Panc1 (cell line): ENCODE results near the gene GREB1. TPM values are rescaled to one million over a fixed set of nuclear protein-coding genes. Genes with fewer than 3 reads are reported as not detected.

ENCODE experiments used
- ATAC-seq: fragments of 200-7000 bp; cut with Tn5 transposase; 2 replicates; pipeline ENCODE4 v1.9.1; 2020; ENCODE audit warnings: mild to moderate bottlenecking, moderate library complexity
- BruUV-seq: library from RNA; stranded (reverse); fragments of 400-500 nt; replicated peaks from 2 replicates; lab custom pipeline; 2021; lab: Mats Ljungman, UMichigan
- CTCF ChIA-PET: fragments of 300-600 bp; sonication (Branson Sonifier 250); formaldehyde crosslinking; loops from one replicate; lab custom pipeline; 2022; ENCODE audit warnings: antibody characterized with exemption; lab: Charles Lee
- POLR2A ChIA-PET: fragments of 300-600 bp; sonication (Branson Sonifier 250); formaldehyde crosslinking; loops from one replicate; lab custom pipeline; 2022; ENCODE audit warnings: antibody characterized with exemption; lab: Charles Lee
- DNase-seq: peaks from one replicate; pipeline ENCODE4 v3.0.0-alpha.2; 2010; ENCODE audit warnings: low read depth, low spot score
- H3K27ac ChIP-seq: 2 replicates; pipeline ENCODE4 v1.5.1; 2011; ENCODE audit warnings: mild to moderate bottlenecking, low read length, inconsistent platforms
- H3K27me3 ChIP-seq: fragments of 200-500 bp; sonication (Bioruptor generic); 2 replicates; pipeline ENCODE4 v1.6.0; 2014; ENCODE audit warnings: low read length, inconsistent platforms; ENCODE audit not compliant: control insufficient read depth, insufficient read depth
- H3K36me3 ChIP-seq: fragments of 200-500 bp; sonication (Bioruptor generic); 2 replicates; pipeline ENCODE4 v1.5.1; 2014; ENCODE audit warnings: inconsistent platforms, mild to moderate bottlenecking, low read length, moderate library complexity; ENCODE audit not compliant: control insufficient read depth, insufficient read depth
- H3K4me1 ChIP-seq: 2 replicates; pipeline ENCODE4 v1.5.1; 2011; ENCODE audit warnings: inconsistent platforms, mild to moderate bottlenecking, low read length, moderate library complexity; ENCODE audit not compliant: control insufficient read depth, insufficient read depth
- H3K4me3 ChIP-seq, 2 experiments: 2 replicates each; pipeline ENCODE4 v1.5.1; 2011 to 2012; ENCODE audit warnings: low read depth in 2 of 2, low read length in 2 of 2, mild to moderate bottlenecking in 2 of 2, inconsistent platforms in 1 of 2, moderate library complexity in 1 of 2
- H3K9me3 ChIP-seq: fragments of 200-500 bp; sonication (Bioruptor generic); 2 replicates; pipeline ENCODE4 v1.5.1; 2014; ENCODE audit warnings: low read depth, mild to moderate bottlenecking, inconsistent platforms, low read length, moderate library complexity; ENCODE audit not compliant: control insufficient read depth, insufficient read depth
- POLR2AphosphoS5 ChIP-seq: IDR thresholded peaks from 2 replicates; pipeline ENCODE4 v1.6.1; 2012; ENCODE audit warnings: mild to moderate bottlenecking, low read depth, low read length, moderate library complexity
- SIN3A ChIP-seq: IDR thresholded peaks from 2 replicates; pipeline ENCODE4 v1.6.1; 2012; ENCODE audit warnings: low read depth, mild to moderate bottlenecking, low read length, moderate library complexity, borderline replicate concordance; ENCODE audit not compliant: insufficient read depth
- TCF7L2 ChIP-seq: IDR thresholded peaks from 2 replicates; pipeline ENCODE4 v1.6.1; 2011; ENCODE audit warnings: mild to moderate bottlenecking, low read depth, low read length, inconsistent platforms
- in situ Hi-C: cut with HindIII; loops from 2 replicates; pipeline ENCODE4 v1.10.0; 2016; ENCODE audit warnings: low sequenced_read_pairs, low pct_unique_long_range_greater_than_20kb
- intact Hi-C: fragments of 100-400 bp; cut with micrococcal nuclease; formaldehyde crosslinking; loops from one replicate; pipeline ENCODE4 v1.10.0; 2022; ENCODE audit not compliant: unreplicated experiment
- total RNA-seq: library from RNA; stranded (reverse); gene quantifications from one replicate; pipeline ENCODE4 v1.2.1, GENCODE V29; 2021; ENCODE audit not compliant: unreplicated experiment
- TF ChIP-seq, protein P1 (sequence below), 2 experiments: IDR thresholded peaks; 2 replicates each; pipeline ENCODE4 v1.6.1; 2011 to 2012; ENCODE audit warnings: low read depth in 2 of 2, control low read depth in 1 of 2, low read length in 1 of 2, mild to moderate bottlenecking in 1 of 2, moderate library complexity in 1 of 2; ENCODE audit not compliant: insufficient read depth in 1 of 2
- TF ChIP-seq, protein P2 (sequence below): fragments of 450-650 bp; IDR thresholded peaks from 2 replicates; pipeline ENCODE4 v1.5.1; 2017; ENCODE audit warnings: mild to moderate bottlenecking

GREB1 gene
- total RNA-seq, 1 experiment from 2014 or later: 0.90 TPM

DNA sequence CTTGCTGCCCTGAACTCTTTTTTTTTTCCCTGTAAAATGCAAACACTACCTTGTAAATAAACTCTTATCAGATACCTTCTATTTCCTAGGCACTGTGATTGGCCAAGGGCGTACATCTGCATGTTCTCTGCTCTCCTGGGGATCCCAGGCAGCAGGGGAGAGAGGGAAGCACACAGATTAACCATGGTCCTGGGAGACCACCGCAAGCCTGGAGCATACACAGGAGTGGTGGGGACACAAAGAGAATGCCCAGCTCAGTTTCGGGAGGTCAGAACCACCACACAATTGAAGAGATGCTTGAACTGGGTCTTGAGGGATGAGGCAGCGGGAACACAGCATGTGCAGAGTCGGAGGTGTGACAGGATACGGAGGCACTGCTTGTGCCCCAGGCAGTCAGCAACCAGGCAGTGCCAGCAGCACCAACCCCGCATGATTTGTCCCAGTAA is 2.1 kb downstream of the GREB1 start:
- ATAC-seq (no peak), DNase-seq (no peak)
- H3K27me3 ChIP-seq: peaks cover 36% of the 10 kb centered on the region
- intact Hi-C loops (no loop called here), in situ Hi-C loops (no loop called here)
- BruUV-seq: no TSS peak
- H3K4me3 ChIP-seq: no peak overlapping the region
- ChIA-PET POLR2A (no interaction called here), CTCF (no interaction called here)
- H3K36me3 ChIP-seq: no peaks in the 10 kb centered on the region
- no peaks in the 10 kb centered on the region for H3K9me3 ChIP-seq
- H3K27ac ChIP-seq: no peak overlapping the region
- no peaks in the 10 kb centered on the region for H3K4me1 ChIP-seq
- TF ChIP-seq TCF7L2: no peak
- TF ChIP-seq, protein P1, sequence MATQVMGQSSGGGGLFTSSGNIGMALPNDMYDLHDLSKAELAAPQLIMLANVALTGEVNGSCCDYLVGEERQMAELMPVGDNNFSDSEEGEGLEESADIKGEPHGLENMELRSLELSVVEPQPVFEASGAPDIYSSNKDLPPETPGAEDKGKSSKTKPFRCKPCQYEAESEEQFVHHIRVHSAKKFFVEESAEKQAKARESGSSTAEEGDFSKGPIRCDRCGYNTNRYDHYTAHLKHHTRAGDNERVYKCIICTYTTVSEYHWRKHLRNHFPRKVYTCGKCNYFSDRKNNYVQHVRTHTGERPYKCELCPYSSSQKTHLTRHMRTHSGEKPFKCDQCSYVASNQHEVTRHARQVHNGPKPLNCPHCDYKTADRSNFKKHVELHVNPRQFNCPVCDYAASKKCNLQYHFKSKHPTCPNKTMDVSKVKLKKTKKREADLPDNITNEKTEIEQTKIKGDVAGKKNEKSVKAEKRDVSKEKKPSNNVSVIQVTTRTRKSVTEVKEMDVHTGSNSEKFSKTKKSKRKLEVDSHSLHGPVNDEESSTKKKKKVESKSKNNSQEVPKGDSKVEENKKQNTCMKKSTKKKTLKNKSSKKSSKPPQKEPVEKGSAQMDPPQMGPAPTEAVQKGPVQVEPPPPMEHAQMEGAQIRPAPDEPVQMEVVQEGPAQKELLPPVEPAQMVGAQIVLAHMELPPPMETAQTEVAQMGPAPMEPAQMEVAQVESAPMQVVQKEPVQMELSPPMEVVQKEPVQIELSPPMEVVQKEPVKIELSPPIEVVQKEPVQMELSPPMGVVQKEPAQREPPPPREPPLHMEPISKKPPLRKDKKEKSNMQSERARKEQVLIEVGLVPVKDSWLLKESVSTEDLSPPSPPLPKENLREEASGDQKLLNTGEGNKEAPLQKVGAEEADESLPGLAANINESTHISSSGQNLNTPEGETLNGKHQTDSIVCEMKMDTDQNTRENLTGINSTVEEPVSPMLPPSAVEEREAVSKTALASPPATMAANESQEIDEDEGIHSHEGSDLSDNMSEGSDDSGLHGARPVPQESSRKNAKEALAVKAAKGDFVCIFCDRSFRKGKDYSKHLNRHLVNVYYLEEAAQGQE (IDR thresholded peaks at IDR 0.05; ENCODE audit: insufficient read depth in 1 of 2, low read depth in 2 of 2, low read length in 1 of 2): no peak

DNA sequence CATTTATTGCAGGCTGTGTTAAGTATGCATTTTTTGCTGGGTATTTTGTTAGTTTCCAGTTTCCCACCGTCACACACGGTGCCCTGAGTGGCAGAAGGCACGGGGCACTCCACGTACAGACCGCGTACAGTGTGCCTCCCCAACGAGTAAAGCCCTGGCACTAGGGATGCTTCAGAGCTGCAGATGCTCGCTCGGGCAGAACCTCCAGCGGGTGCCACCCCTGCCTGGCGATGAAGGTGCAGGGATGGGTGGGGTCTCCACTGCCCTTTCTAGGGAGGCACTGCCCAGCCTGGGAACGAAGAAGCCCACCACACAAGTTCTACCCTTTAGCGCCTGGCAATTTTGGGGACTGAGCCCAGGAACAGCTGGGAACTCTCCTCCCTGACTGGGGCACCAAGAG is 4.1 kb downstream of the GREB1 start:
- POLR2A ChIA-PET: no interaction called here
- ATAC-seq (no peak), DNase-seq (no peak)
- CTCF ChIA-PET: no interaction called here
- no peak overlapping the region for H3K4me3 ChIP-seq
- in situ Hi-C loops: no loop called here
- H3K9me3 ChIP-seq: no peaks in the 10 kb centered on the region
- no TSS peak for BruUV-seq
- H3K27ac ChIP-seq: no peak overlapping the region
- H3K27me3 ChIP-seq: peaks cover 25% of the 10 kb centered on the region
- H3K4me1 ChIP-seq: no peaks in the 10 kb centered on the region
- intact Hi-C loops: no loop called here
- no peaks in the 10 kb centered on the region for H3K36me3 ChIP-seq
- TF ChIP-seq TCF7L2 (no peak), SIN3A (no peak), POLR2AphosphoS5 (no peak)
- TF ChIP-seq, protein P1 (IDR thresholded peaks at IDR 0.05; ENCODE audit: insufficient read depth in 1 of 2, low read depth in 2 of 2, low read length in 1 of 2): no peak
- TF ChIP-seq, protein P2, sequence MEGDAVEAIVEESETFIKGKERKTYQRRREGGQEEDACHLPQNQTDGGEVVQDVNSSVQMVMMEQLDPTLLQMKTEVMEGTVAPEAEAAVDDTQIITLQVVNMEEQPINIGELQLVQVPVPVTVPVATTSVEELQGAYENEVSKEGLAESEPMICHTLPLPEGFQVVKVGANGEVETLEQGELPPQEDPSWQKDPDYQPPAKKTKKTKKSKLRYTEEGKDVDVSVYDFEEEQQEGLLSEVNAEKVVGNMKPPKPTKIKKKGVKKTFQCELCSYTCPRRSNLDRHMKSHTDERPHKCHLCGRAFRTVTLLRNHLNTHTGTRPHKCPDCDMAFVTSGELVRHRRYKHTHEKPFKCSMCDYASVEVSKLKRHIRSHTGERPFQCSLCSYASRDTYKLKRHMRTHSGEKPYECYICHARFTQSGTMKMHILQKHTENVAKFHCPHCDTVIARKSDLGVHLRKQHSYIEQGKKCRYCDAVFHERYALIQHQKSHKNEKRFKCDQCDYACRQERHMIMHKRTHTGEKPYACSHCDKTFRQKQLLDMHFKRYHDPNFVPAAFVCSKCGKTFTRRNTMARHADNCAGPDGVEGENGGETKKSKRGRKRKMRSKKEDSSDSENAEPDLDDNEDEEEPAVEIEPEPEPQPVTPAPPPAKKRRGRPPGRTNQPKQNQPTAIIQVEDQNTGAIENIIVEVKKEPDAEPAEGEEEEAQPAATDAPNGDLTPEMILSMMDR: no peak
